Measurements from ENCODE around the gene ZDHHC11.
"Not testable (repeated sequence)": the region's sequence is repeated elsewhere in the genome, so short reads cannot be mapped to it uniquely, and the experiment has no call there.

The ZDHHC11 gene

GRCh38 chr5:775595-775960 lies 75.2 kb downstream of the ZDHHC11 start:
- not testable (repeated sequence) for DNase-seq (ENCODE audit: low read depth)

GRCh38 chr5:774854-775505 lies 75.8 kb downstream of the ZDHHC11 start:
- not testable (repeated sequence) for DNase-seq (ENCODE audit: low read depth)

- not testable (repeated sequence) for DNase-seq (ENCODE audit: low read depth)
Measured at GRCh38 chr5:774304-774703, 76.5 kb downstream of the ZDHHC11 start.

- no peak for DNase-seq (ENCODE audit: low read depth)
Measured at GRCh38 chr5:773517-774264, 77.1 kb downstream of the ZDHHC11 start.

GRCh38 chr5:772931-773330 lies 77.9 kb downstream of the ZDHHC11 start:
- DNase-seq (ENCODE audit: low read depth), result not testable (repeated sequence)

GRCh38 chr5:772547-772890 lies 78.3 kb downstream of the ZDHHC11 start:
- DNase-seq (ENCODE audit: low read depth), result not testable (repeated sequence)

GRCh38 chr5:771841-772546 lies 78.8 kb downstream of the ZDHHC11 start:
- DNase-seq (ENCODE audit: low read depth), result not testable (repeated sequence)

- DNase-seq (ENCODE audit: low read depth), result not testable (repeated sequence)
Measured at GRCh38 chr5:771087-771781, 79.6 kb downstream of the ZDHHC11 start.

- not testable (repeated sequence) for DNase-seq (ENCODE audit: low read depth)
Measured at GRCh38 chr5:770585-770984, 80.2 kb downstream of the ZDHHC11 start.

- DNase-seq (ENCODE audit: low read depth), result not testable (repeated sequence)
Measured at GRCh38 chr5:769485-770145, 81.2 kb downstream of the ZDHHC11 start.

- DNase-seq (ENCODE audit: low read depth), result no peak
Measured at GRCh38 chr5:766666-767431, 83.9 kb downstream of the ZDHHC11 start.

GRCh38 chr5:765948-766631 lies 84.7 kb downstream of the ZDHHC11 start:
- no peak for DNase-seq (ENCODE audit: low read depth)

GRCh38 chr5:763998-764781 lies 86.6 kb downstream of the ZDHHC11 start:
- no peak for DNase-seq (ENCODE audit: low read depth)

- DNase-seq (ENCODE audit: low read depth), result no peak
Measured at GRCh38 chr5:763397-763796, 87.4 kb downstream of the ZDHHC11 start.

- DNase-seq (ENCODE audit: low read depth), result not testable (repeated sequence)
Measured at GRCh38 chr5:762996-763395, 87.8 kb downstream of the ZDHHC11 start.

- no peak for DNase-seq (ENCODE audit: low read depth)
Measured at GRCh38 chr5:761854-762710, 88.7 kb downstream of the ZDHHC11 start.

GRCh38 chr5:761059-761771 lies 89.6 kb downstream of the ZDHHC11 start:
- DNase-seq (ENCODE audit: low read depth), result no peak

Measured in activated T-cell treated with anti-CD3 and anti-CD28 coated beads for 1 hour (primary cell).